B cell (primary cell): ENCODE results near the gene GALNT6. TPM values are rescaled to one million over a fixed set of nuclear protein-coding genes. Genes with fewer than 3 reads are reported as not detected.

ENCODE experiments used
- ATAC-seq: fragments of 200-7000 bp; cut with Tn5 transposase; one replicate; pipeline ENCODE4 v1.10.0; 2021; ENCODE audit warnings: low read depth, mild to moderate bottlenecking, moderate number of reproducible peaks, moderate library complexity
- CTCF ChIA-PET: fragments of 350-600 bp; sonication (Branson Sonifier 250); formaldehyde crosslinking; loops from one replicate; lab custom pipeline; 2021; ENCODE audit warnings: antibody characterized with exemption, inconsistent platforms; lab: Charles Lee
- POLR2A ChIA-PET: fragments of 350-600 bp; sonication (Branson Sonifier 250); formaldehyde crosslinking; loops from one replicate; lab custom pipeline; 2021; ENCODE audit warnings: antibody characterized with exemption; lab: Charles Lee
- DNase-seq: peaks from one replicate; pipeline ENCODE4 v3.0.0; 2013
- H2AFZ ChIP-seq: 2 replicates; pipeline ENCODE4 v1.6.1; 2012; ENCODE audit warnings: mild to moderate bottlenecking, low read depth, low read length; ENCODE audit not compliant: insufficient read depth, poor library complexity, severe bottlenecking
- H3K27ac ChIP-seq, 2 donors: 1 replicate in 1 of 2; 2 replicates in 1 of 2; pipeline ENCODE4 v1.5.1; 2012 to 2013; ENCODE audit warnings: low read length in 2 of 2, mild to moderate bottlenecking in 2 of 2, moderate library complexity in 1 of 2
- H3K27me3 ChIP-seq, 4 experiments: fragments of 200-600 bp in 1 of 4; sonication (generic) in 1 of 4; replicated peaks in 1 of 4; 1 replicate in 2 of 4; 2 replicates in 2 of 4; pipeline versions ENCODE4 v1.6.1 to v1.7.0; 2013 to 2016; ENCODE audit warnings: low read length in 3 of 4, mild to moderate bottlenecking in 2 of 4, mixed read lengths in 1 of 4, moderate library complexity in 1 of 4; ENCODE audit not compliant: insufficient read depth in 4 of 4, control insufficient read depth in 3 of 4; ENCODE audit errors: control extremely low read depth in 1 of 4
- H3K36me3 ChIP-seq, 2 experiments: replicated peaks in 1 of 2; 1 replicate in 1 of 2; 2 replicates in 1 of 2; pipeline versions ENCODE4 v1.6.1 to v1.7.1; 2013; ENCODE audit warnings: low read length in 1 of 2; ENCODE audit not compliant: insufficient read depth in 2 of 2, control insufficient read depth in 1 of 2; ENCODE audit errors: control extremely low read depth in 1 of 2, extremely low read depth in 1 of 2
- H3K4me1 ChIP-seq, 2 donors: fragments of 200-600 bp in 1 of 2; sonication (generic) in 1 of 2; 1 replicate in 1 of 2; 2 replicates in 1 of 2; pipeline versions ENCODE4 v1.5.1 to v1.6.1; 2013 to 2017; ENCODE audit warnings: low read length in 2 of 2; ENCODE audit not compliant: control insufficient read depth in 2 of 2, insufficient read depth in 2 of 2
- H3K4me2 ChIP-seq: replicated peaks from 2 replicates; pipeline ENCODE3; 2012; ENCODE audit warnings: mild to moderate bottlenecking, low read depth, low read length; ENCODE audit not compliant: poor library complexity, severe bottlenecking
- H3K4me3 ChIP-seq, 5 experiments: fragments of 200-600 bp in 1 of 5; sonication (generic) in 1 of 5; 1 replicate in 3 of 5; 2 replicates in 2 of 5; pipeline versions ENCODE4 v1.5.1 to v1.7.0; 2011 to 2016; ENCODE audit warnings: low read length in 4 of 5, mild to moderate bottlenecking in 4 of 5, low read depth in 2 of 5, control low read depth in 1 of 5, moderate library complexity in 1 of 5; ENCODE audit not compliant: insufficient read depth in 1 of 5; ENCODE audit errors: control extremely low read depth in 1 of 5, extremely low read depth in 1 of 5
- H3K79me2 ChIP-seq: fragments of 200-600 bp; sonication (generic); one replicate; pipeline ENCODE4 v1.6.0; 2016; ENCODE audit warnings: low read length; ENCODE audit not compliant: control insufficient read depth, insufficient read depth
- H3K9ac ChIP-seq: fragments of 200-600 bp; sonication (generic); 2 replicates; pipeline ENCODE4 v1.6.1; 2017; ENCODE audit warnings: mild to moderate bottlenecking, low read length, moderate library complexity
- H3K9me3 ChIP-seq, 3 donors: one replicate each; pipeline versions ENCODE4 v1.6.1 to v1.7.1; 2013; ENCODE audit warnings: low read length in 2 of 3; ENCODE audit not compliant: control insufficient read depth in 2 of 3, insufficient read depth in 1 of 3; ENCODE audit errors: control extremely low read depth in 1 of 3
- H4K20me1 ChIP-seq: 2 replicates; pipeline ENCODE4 v1.6.0; 2012; ENCODE audit warnings: mild to moderate bottlenecking, low read length; ENCODE audit not compliant: insufficient read depth, control insufficient read depth, poor library complexity, severe bottlenecking
- H3K27ac Mint-ChIP-seq: one replicate; pipeline ENCODE4 v1.8.0; 2021; ENCODE audit warnings: mixed read lengths
- H3K27me3 Mint-ChIP-seq: one replicate; pipeline ENCODE4 v1.8.0; 2021; ENCODE audit warnings: mixed read lengths
- H3K4me1 Mint-ChIP-seq: one replicate; pipeline ENCODE4 v1.8.0; 2021; ENCODE audit warnings: mixed read lengths
- H3K4me3 Mint-ChIP-seq: one replicate; pipeline ENCODE4 v1.8.0; 2021; ENCODE audit warnings: mixed read lengths
- H3K9me3 Mint-ChIP-seq: one replicate; pipeline ENCODE4 v1.8.0; 2022; ENCODE audit warnings: mixed read lengths; ENCODE audit not compliant: insufficient read depth
- EZH2 ChIP-seq: IDR thresholded peaks from 2 replicates; pipeline ENCODE4 v1.6.1; 2012; ENCODE audit warnings: borderline replicate concordance, low read depth, mild to moderate bottlenecking, moderate library complexity, low read length; ENCODE audit not compliant: insufficient read depth, poor library complexity, severe bottlenecking
- WGBS: methylation state at CpG from one replicate; pipeline ENCODE4 v1.1.5; 2013; ENCODE audit warnings: missing lambda C conversion rate; ENCODE audit not compliant: insufficient coverage; 5-methylcytosine and 5-hydroxymethylcytosine counted together
- intact Hi-C: fragments of 100-400 bp; cut with micrococcal nuclease; formaldehyde crosslinking; loops from one replicate; pipeline ENCODE4 v1.10.0; 2022
- polyA plus RNA-seq: library from polyadenylated mRNA; depleted of rRNA; stranded (reverse); fragments of >200 nt; gene quantifications from 2 replicates; pipeline ENCODE4 v1.2.3, GENCODE V29; 2012
- total RNA-seq, 2 donors: library from RNA; stranded (reverse); fragments of 120-200 nt in 1 of 2; gene quantifications; 1 replicate in 1 of 2; 2 replicates in 1 of 2; pipeline versions ENCODE4 v1.2.3 to v1.2.4, GENCODE V29; 2013 to 2022
- TF ChIP-seq, protein P1 (sequence below): fragments of 200-600 bp; IDR thresholded peaks from one replicate; pipeline ENCODE4 v1.8.0; 2022; ENCODE audit warnings: antibody characterized with exemption, mild to moderate bottlenecking

GALNT6 gene
- total and polyA plus RNA-seq, 2 donors (not counting 1 experiment from before 2014, with no cell fraction given) = 9.0 to 10.3 TPM

DNA sequence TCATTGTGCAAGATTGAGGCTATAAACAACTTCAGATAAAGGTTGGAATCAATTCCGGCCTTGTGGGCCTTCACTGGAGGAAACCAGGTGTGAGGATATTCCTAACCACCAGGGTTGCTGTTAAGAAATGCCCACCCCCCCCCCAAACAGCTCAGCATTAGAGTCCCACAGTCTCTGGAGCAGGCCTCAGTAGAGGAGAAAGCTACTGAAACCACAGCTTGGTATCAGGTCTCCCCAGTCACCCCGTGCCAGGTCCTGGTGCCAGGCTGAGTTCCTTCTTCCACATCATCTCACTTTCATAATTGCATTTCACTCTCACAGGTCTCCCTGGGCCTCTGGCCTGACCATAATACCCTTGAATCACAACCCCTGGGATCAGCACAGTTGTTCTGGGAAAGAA is 12.5 kb downstream of the GALNT6 start:
- H3K4me1 Mint-ChIP-seq = peaks cover 27% of the 10 kb centered on the region
- peaks cover 0 to 6% (median 0%) of the 10 kb centered on the region in 3 donors for H3K9me3 ChIP-seq
- ChIA-PET POLR2A (no interaction called here), CTCF (interaction anchor here (0.9 to 2.1 kb wide), 2 partner anchors 10 to 153 kb away, joined by 3 to 5 read pairs; no protein-coding TSS in a partner anchor)
- no peak overlapping the region for H3K4me3 ChIP-seq
- TF ChIP-seq EZH2 = no peak
- TF ChIP-seq, protein P1, sequence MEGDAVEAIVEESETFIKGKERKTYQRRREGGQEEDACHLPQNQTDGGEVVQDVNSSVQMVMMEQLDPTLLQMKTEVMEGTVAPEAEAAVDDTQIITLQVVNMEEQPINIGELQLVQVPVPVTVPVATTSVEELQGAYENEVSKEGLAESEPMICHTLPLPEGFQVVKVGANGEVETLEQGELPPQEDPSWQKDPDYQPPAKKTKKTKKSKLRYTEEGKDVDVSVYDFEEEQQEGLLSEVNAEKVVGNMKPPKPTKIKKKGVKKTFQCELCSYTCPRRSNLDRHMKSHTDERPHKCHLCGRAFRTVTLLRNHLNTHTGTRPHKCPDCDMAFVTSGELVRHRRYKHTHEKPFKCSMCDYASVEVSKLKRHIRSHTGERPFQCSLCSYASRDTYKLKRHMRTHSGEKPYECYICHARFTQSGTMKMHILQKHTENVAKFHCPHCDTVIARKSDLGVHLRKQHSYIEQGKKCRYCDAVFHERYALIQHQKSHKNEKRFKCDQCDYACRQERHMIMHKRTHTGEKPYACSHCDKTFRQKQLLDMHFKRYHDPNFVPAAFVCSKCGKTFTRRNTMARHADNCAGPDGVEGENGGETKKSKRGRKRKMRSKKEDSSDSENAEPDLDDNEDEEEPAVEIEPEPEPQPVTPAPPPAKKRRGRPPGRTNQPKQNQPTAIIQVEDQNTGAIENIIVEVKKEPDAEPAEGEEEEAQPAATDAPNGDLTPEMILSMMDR = no peak
- no peaks in the 10 kb centered on the region for H3K9me3 Mint-ChIP-seq
- no peak overlapping the region for H3K4me2 ChIP-seq
- H3K4me3 Mint-ChIP-seq = no peak overlapping the region
- DNase-seq (no peak), ATAC-seq (no peak)
- peaks cover 27% of the 10 kb centered on the region for H3K79me2 ChIP-seq
- peaks cover 30 to 33% of the 10 kb centered on the region in 2 donors for H3K4me1 ChIP-seq
- H3K27ac Mint-ChIP-seq = no peak overlapping the region
- no peak overlapping the region for H2AFZ ChIP-seq
- H3K27ac ChIP-seq = no peak overlapping the region
- no peaks in the 10 kb centered on the region for H3K27me3 ChIP-seq
- no peaks in the 10 kb centered on the region for H4K20me1 ChIP-seq
- H3K27me3 Mint-ChIP-seq = no peaks in the 10 kb centered on the region
- H3K36me3 ChIP-seq = peaks cover 0 to 48% of the 10 kb centered on the region in 2 experiments
- H3K9ac ChIP-seq = no peak overlapping the region
- intact Hi-C loops = no loop called here
- 67% methylated on average over 1 of the region's 2 CpGs for WGBS

DNA sequence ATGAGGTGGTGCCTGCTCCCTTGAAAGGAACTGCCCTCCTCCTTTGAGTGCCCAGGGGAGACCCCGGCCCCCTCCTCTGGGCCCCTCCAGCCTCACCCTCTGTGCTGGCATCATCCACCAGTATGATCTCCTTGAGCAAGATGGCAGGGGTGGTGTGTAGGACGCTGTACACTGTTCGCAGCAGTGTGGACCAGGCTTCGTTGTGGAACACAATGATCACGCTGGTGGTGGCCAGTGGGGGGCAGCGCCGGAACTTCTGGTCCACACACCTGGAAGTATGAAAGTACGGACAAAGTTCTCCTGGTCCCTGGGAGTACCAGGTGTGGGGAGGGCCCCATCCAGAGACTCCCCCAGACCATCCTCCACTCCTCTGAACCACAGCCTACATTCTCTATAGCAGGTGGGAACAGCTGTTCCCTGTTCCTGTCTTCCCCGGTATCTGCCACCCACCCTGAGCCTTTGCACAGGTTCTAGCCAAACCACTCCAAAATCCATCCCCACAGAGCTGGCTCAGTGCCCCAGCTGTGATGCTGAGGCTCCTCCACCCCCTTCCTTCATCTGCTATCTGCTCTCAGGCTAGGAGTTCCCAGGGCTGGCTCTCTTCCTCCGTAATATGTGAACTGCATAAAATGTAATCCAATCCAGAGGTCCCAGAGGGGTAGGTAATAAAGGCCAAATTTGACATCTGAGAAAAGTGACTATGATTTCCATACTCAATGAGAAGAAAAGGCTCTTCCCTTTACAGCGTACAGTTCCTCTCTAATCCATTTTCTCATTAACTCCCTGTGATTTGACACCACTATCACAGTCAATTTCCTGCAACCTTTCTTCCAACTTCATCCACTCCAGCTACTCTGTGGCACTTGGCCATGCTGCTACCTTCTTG is 13.9 kb downstream of the GALNT6 start:
- no peak overlapping the region for H3K27ac Mint-ChIP-seq
- ATAC-seq = no peak
- no peak overlapping the region for H3K9ac ChIP-seq

More for the DNA sequence above, 13.9 kb downstream of the GALNT6 start:
- Histone ChIP-seq H4K20me1 (no peaks in the 10 kb centered on the region), H3K36me3 (peaks cover 0 to 45% of the 10 kb centered on the region in 2 experiments), H3K4me1 (peaks cover 26 to 34% of the 10 kb centered on the region in 2 donors), H3K79me2 (peaks cover 27% of the 10 kb centered on the region), H3K27me3 (no peaks in the 10 kb centered on the region), H3K9me3 (peaks cover 0 to 8% (median 0%) of the 10 kb centered on the region in 3 donors), H3K4me2 (no peak overlapping the region), H2AFZ (no peak overlapping the region), H3K27ac (no peak overlapping the region), H3K4me3 (no peak overlapping the region)
- WGBS = 95% methylated on average over 8 of the region's 11 CpGs
- no peak for DNase-seq
- no peak for TF ChIP-seq EZH2
- TF ChIP-seq, protein P1 = no peak
- Mint-ChIP-seq H3K4me1 (peaks cover 22% of the 10 kb centered on the region), H3K9me3 (no peaks in the 10 kb centered on the region), H3K4me3 (no peak overlapping the region), H3K27me3 (no peaks in the 10 kb centered on the region)
- POLR2A ChIA-PET = no interaction called here
- intact Hi-C loops = no loop called here
- CTCF ChIA-PET = interaction anchor here (1.2 to 2.1 kb wide), 2 partner anchors 8 to 35 kb away, joined by 4 to 5 read pairs; no protein-coding TSS in a partner anchor
